GM12875 (cell line): ENCODE data around the gene WNK2.

ENCODE experiments used
- H3K4me3 ChIP-seq: one replicate; pipeline ENCODE4 v1.5.1; 2011; ENCODE audit warnings: low read depth, low read length, control low read depth
- CTCF ChIP-seq: IDR thresholded peaks from 2 replicates; pipeline ENCODE4 v1.5.1; 2011; ENCODE audit warnings: low read depth, mild to moderate bottlenecking, control low read depth, inconsistent platforms, low read length, moderate library complexity, borderline replicate concordance; ENCODE audit not compliant: insufficient read depth

Gene WNK2

GRCh38 chr9:93187047-93187446 lies 3.1 kb downstream of the WNK2 start:
- TF ChIP-seq CTCF = no peak
- H3K4me3 ChIP-seq = no peak overlapping the region

- H3K4me3 ChIP-seq = no peak overlapping the region
- TF ChIP-seq CTCF = no peak
Observed at GRCh38 chr9:93187574-93187973, 3.6 kb downstream of the WNK2 start.

- no peak overlapping the region for H3K4me3 ChIP-seq
- no peak for TF ChIP-seq CTCF
Observed at GRCh38 chr9:93188426-93189368, 4.8 kb downstream of the WNK2 start.

- no peak overlapping the region for H3K4me3 ChIP-seq
- TF ChIP-seq CTCF = no peak
Observed at GRCh38 chr9:93189369-93190132, 5.6 kb downstream of the WNK2 start.

GRCh38 chr9:93190133-93190525 lies 6.2 kb downstream of the WNK2 start:
- TF ChIP-seq CTCF = no peak
- no peak overlapping the region for H3K4me3 ChIP-seq

GRCh38 chr9:93190656-93191353 lies 6.9 kb downstream of the WNK2 start:
- no peak for TF ChIP-seq CTCF
- H3K4me3 ChIP-seq = no peak overlapping the region
